ENCODE data around the gene NFIX. TPM values are rescaled to one million over a fixed set of nuclear protein-coding genes. Genes with fewer than 3 reads are reported as not detected.

Gene NFIX
- total and polyA plus RNA-seq, 7 experiments from 2014 or later: 0.41 to 7.7 (median 5.9) TPM

GRCh38 chr19:13095393-13095784, 100.1 kb downstream of the NFIX start:
- Histone ChIP-seq H3K4me3 (ENCODE audit: low read length) (no peak overlapping the region), H3K9me3 (ENCODE audit: control insufficient read depth in 2 of 3, low read length in 3 of 3) (no peaks in the 10 kb centered on the region), H3K27me3 (ENCODE audit: control insufficient read depth in 2 of 2, insufficient read depth in 2 of 2, low read length in 2 of 2) (peaks cover 0 to 6% of the 10 kb centered on the region in 2 donors), H3K27ac (ENCODE audit: low read depth, low read length) (peak overlapping the region; percentile 42), H3K4me1 (ENCODE audit: control insufficient read depth in 2 of 2, insufficient read depth in 2 of 2, low read length in 2 of 2) (peaks cover 33 to 34% of the 10 kb centered on the region in 2 donors), H3K36me3 (ENCODE audit: control insufficient read depth in 2 of 3, insufficient read depth in 3 of 3, low read length in 3 of 3) (no peaks in the 10 kb centered on the region)
- ATAC-seq: no peak
- CTCF ChIA-PET: interaction anchor here (2.7 to 6.2 kb wide), 4 partner anchors 10 to 130 kb away, joined by 12 to 75 read pairs (median 16); no protein-coding TSS in a partner anchor
- H3K36me3 Mint-ChIP-seq: peaks cover 0 to 7% (median 0%) of the 10 kb centered on the region in 5 donors
- no peak overlapping the region for H3K27ac Mint-ChIP-seq
- peak in 2 of 9 donors; percentile 26 to 39 for DNase-seq
- peaks cover 17 to 42% (median 34%) of the 10 kb centered on the region in 7 donors for H3K4me1 Mint-ChIP-seq
- peak overlapping the region in 5 of 10 donors; percentile 61 to 82 (median 65) for H3K4me3 Mint-ChIP-seq
- H3K9me3 Mint-ChIP-seq: peaks cover 0 to 4% (median 0%) of the 10 kb centered on the region in 11 donors
- peaks cover 6 to 42% (median 16%) of the 10 kb centered on the region in 5 donors for H3K27me3 Mint-ChIP-seq
- POLR2A ChIA-PET: interaction anchor here (0.6 to 1.6 kb wide), 6 partner anchors 9 to 426 kb away, joined by 3 to 4 read pairs (median 3); a partner anchor contains a TSS
- intact Hi-C loops (cut with micrococcal nuclease): loop anchor here in 1 of 2 donors (2.0 to 10.0 kb wide), 3 partner anchors 167 to 303 kb away; partner anchors contain the start of genes DNASE2, JUNB and KLF1

GRCh38 chr19:13095934-13096927, 101.0 kb downstream of the NFIX start:
- Mint-ChIP-seq H3K9me3 (peaks cover 0 to 4% (median 0%) of the 10 kb centered on the region in 11 donors), H3K27ac (peak overlapping the region in 6 of 9 donors; percentile 3 to 83 (median 54)), H3K4me3 (peak overlapping the region; percentile 50 to 82 (median 68)), H3K27me3 (peaks cover 6 to 42% (median 16%) of the 10 kb centered on the region in 5 donors), H3K36me3 (peaks cover 0 to 7% (median 0%) of the 10 kb centered on the region in 5 donors), H3K4me1 (peaks cover 17 to 45% (median 37%) of the 10 kb centered on the region in 7 donors)
- Histone ChIP-seq H3K9me3 (ENCODE audit: control insufficient read depth in 2 of 3, low read length in 3 of 3) (no peaks in the 10 kb centered on the region), H3K4me1 (ENCODE audit: control insufficient read depth in 2 of 2, insufficient read depth in 2 of 2, low read length in 2 of 2) (peaks cover 41 to 42% of the 10 kb centered on the region in 2 donors), H3K36me3 (ENCODE audit: control insufficient read depth in 2 of 3, insufficient read depth in 3 of 3, low read length in 3 of 3) (no peaks in the 10 kb centered on the region), H3K27ac (ENCODE audit: low read depth, low read length) (peak overlapping the region; percentile 42), H3K27me3 (ENCODE audit: control insufficient read depth in 2 of 2, insufficient read depth in 2 of 2, low read length in 2 of 2) (peaks cover 0 to 6% of the 10 kb centered on the region in 2 donors), H3K4me3 (ENCODE audit: low read length) (peak overlapping the region; percentile 24)
- ChIA-PET CTCF (interaction anchor here (0.6 to 6.2 kb wide), 5 partner anchors 9 to 131 kb away, joined by 4 to 75 read pairs (median 12); no protein-coding TSS in a partner anchor), POLR2A (interaction anchor here (0.7 to 1.6 kb wide), 7 partner anchors 8 to 426 kb away, joined by 3 to 4 read pairs (median 3); a partner anchor contains a TSS)
- intact Hi-C loops (cut with micrococcal nuclease): loop anchor here in 1 of 2 donors (2.0 to 10.0 kb wide), 3 partner anchors 167 to 304 kb away; partner anchors contain the start of genes DNASE2, JUNB and KLF1
- ATAC-seq (no peak), DNase-seq (peak in 1 of 9 donors; percentile 31)

- H3K4me3 ChIP-seq (ENCODE audit: low read length): peak overlapping the region; percentile 24
- intact Hi-C loops (cut with micrococcal nuclease): loop anchor here in 1 of 2 donors (5.0 to 10.0 kb wide), 2 partner anchors 212 to 305 kb away; partner anchors contain the start of genes DNASE2, JUNB and KLF1
- POLR2A ChIA-PET: interaction anchor here (1.2 kb wide), 1 partner anchor 67 kb away, joined by 3 read pairs; no protein-coding TSS in a partner anchor
- Mint-ChIP-seq H3K9me3 (peaks cover 0 to 4% (median 0%) of the 10 kb centered on the region in 11 donors), H3K4me3 (peak overlapping the region; percentile 64 to 82 (median 74)), H3K4me1 (peaks cover 17 to 51% (median 46%) of the 10 kb centered on the region in 7 donors), H3K27ac (peak overlapping the region; percentile 17 to 86 (median 69)), H3K36me3 (peaks cover 0 to 7% (median 0%) of the 10 kb centered on the region in 5 donors), H3K27me3 (peaks cover 6 to 40% (median 16%) of the 10 kb centered on the region in 5 donors)
- CTCF ChIA-PET: interaction anchor here (3.3 kb wide), 1 partner anchor 8 kb away, joined by 19 read pairs; no protein-coding TSS in a partner anchor
- no peaks in the 10 kb centered on the region for H3K9me3 ChIP-seq (ENCODE audit: control insufficient read depth in 2 of 3, low read length in 3 of 3)
- H3K27ac ChIP-seq (ENCODE audit: low read depth, low read length): peak overlapping the region; percentile 58
- ATAC-seq (no peak), DNase-seq (no peak)
- H3K4me1 ChIP-seq (ENCODE audit: control insufficient read depth in 2 of 2, insufficient read depth in 2 of 2, low read length in 2 of 2): peaks cover 49 to 50% of the 10 kb centered on the region in 2 donors
- H3K36me3 ChIP-seq (ENCODE audit: control insufficient read depth in 2 of 3, insufficient read depth in 3 of 3, low read length in 3 of 3): no peaks in the 10 kb centered on the region
- peaks cover 0 to 6% of the 10 kb centered on the region in 2 donors for H3K27me3 ChIP-seq (ENCODE audit: control insufficient read depth in 2 of 2, insufficient read depth in 2 of 2, low read length in 2 of 2)
These were observed 101.8 kb downstream of the NFIX start for GRCh38 chr19:13097033-13097462.

- H3K27ac ChIP-seq (ENCODE audit: low read depth, low read length): peak overlapping the region; percentile 58
- H3K36me3 ChIP-seq (ENCODE audit: control insufficient read depth in 2 of 3, insufficient read depth in 3 of 3, low read length in 3 of 3): no peaks in the 10 kb centered on the region
- peak overlapping the region; percentile 24 for H3K4me3 ChIP-seq (ENCODE audit: low read length)
- H3K27ac Mint-ChIP-seq: peak overlapping the region in 5 of 9 donors; percentile 57 to 91 (median 86)
- H3K4me1 ChIP-seq (ENCODE audit: control insufficient read depth in 2 of 2, insufficient read depth in 2 of 2, low read length in 2 of 2): peaks cover 54 to 55% of the 10 kb centered on the region in 2 donors
- ChIA-PET POLR2A (no interaction called here), CTCF (no interaction called here)
- ATAC-seq (no peak), DNase-seq (peak in 3 of 9 donors; percentile 19 to 50 (median 25))
- H3K4me1 Mint-ChIP-seq: peaks cover 17 to 55% (median 49%) of the 10 kb centered on the region in 7 donors
- intact Hi-C loops (cut with micrococcal nuclease): loop anchor here (1.0 to 10.0 kb wide), 5 partner anchors 19 to 305 kb away; partner anchors contain the start of genes DNASE2 (in 1 of the 2), IER2 (in 1 of the 2), JUNB (in 1 of the 2) and KLF1 (in 1 of the 2)
- H3K36me3 Mint-ChIP-seq: peaks cover 0 to 7% (median 0%) of the 10 kb centered on the region in 5 donors
- H3K4me3 Mint-ChIP-seq: peak overlapping the region in 9 of 10 donors; percentile 59 to 88 (median 80)
- H3K27me3 Mint-ChIP-seq: peaks cover 6 to 40% (median 16%) of the 10 kb centered on the region in 5 donors
- H3K27me3 ChIP-seq (ENCODE audit: control insufficient read depth in 2 of 2, insufficient read depth in 2 of 2, low read length in 2 of 2): peaks cover 0 to 6% of the 10 kb centered on the region in 2 donors
- H3K9me3 ChIP-seq (ENCODE audit: control insufficient read depth in 2 of 3, low read length in 3 of 3): no peaks in the 10 kb centered on the region
- H3K9me3 Mint-ChIP-seq: peaks cover 0 to 4% (median 0%) of the 10 kb centered on the region in 11 donors
These were observed 102.4 kb downstream of the NFIX start for GRCh38 chr19:13097463-13098258.

- H3K4me3 ChIP-seq (ENCODE audit: low read length): peak overlapping the region; percentile 74
- peaks cover 62 to 63% of the 10 kb centered on the region in 2 donors for H3K4me1 ChIP-seq (ENCODE audit: control insufficient read depth in 2 of 2, insufficient read depth in 2 of 2, low read length in 2 of 2)
- Mint-ChIP-seq H3K4me3 (peak overlapping the region; percentile 79 to 90 (median 86)), H3K4me1 (peaks cover 17 to 61% (median 54%) of the 10 kb centered on the region in 7 donors), H3K36me3 (peaks cover 0 to 7% (median 0%) of the 10 kb centered on the region in 5 donors), H3K27ac (peak overlapping the region; percentile 51 to 91 (median 87)), H3K9me3 (peaks cover 0 to 4% (median 0%) of the 10 kb centered on the region in 11 donors), H3K27me3 (peaks cover 6 to 40% (median 16%) of the 10 kb centered on the region in 5 donors)
- DNase-seq (peak in 5 of 9 donors; percentile 34 to 54 (median 45)), ATAC-seq (peak; percentile 8)
- no peaks in the 10 kb centered on the region for H3K36me3 ChIP-seq (ENCODE audit: control insufficient read depth in 2 of 3, insufficient read depth in 3 of 3, low read length in 3 of 3)
- H3K27ac ChIP-seq (ENCODE audit: low read depth, low read length): peak overlapping the region; percentile 82
- POLR2A ChIA-PET: interaction anchor here (1.4 to 3.5 kb wide), 3 partner anchors 19 to 208 kb away, joined by 5 to 19 read pairs (median 11); partner anchors contain the start of genes GCDH and NACC1
- H3K27me3 ChIP-seq (ENCODE audit: control insufficient read depth in 2 of 2, insufficient read depth in 2 of 2, low read length in 2 of 2): peaks cover 0 to 6% of the 10 kb centered on the region in 2 donors
- intact Hi-C loops (cut with micrococcal nuclease): loop anchor here (1.0 to 10.0 kb wide), 7 partner anchors 18 to 306 kb away; partner anchors contain the start of genes IER2 (in 2 of the 2), STX10 (in 2 of the 2), TRMT1 (in 2 of the 2) and DNASE2 (in 1 of the 2)
- CTCF ChIA-PET: no interaction called here
- H3K9me3 ChIP-seq (ENCODE audit: control insufficient read depth in 2 of 3, low read length in 3 of 3): no peaks in the 10 kb centered on the region
These were observed 103.2 kb downstream of the NFIX start for GRCh38 chr19:13098277-13099072.

Data from naive thymus-derived CD4-positive, alpha-beta T cell (primary cell).